Fibroblast of lung (primary cell): ENCODE measurements around the gene TMEM184A. TPM values are rescaled to one million over a fixed set of nuclear protein-coding genes. Genes with fewer than 3 reads are reported as not detected.

ENCODE experiments used
- DNase-seq, 2 donors: peaks; one replicate each; pipeline versions ENCODE4 v3.0.0 to v3.0.0-alpha.2; 2010; ENCODE audit warnings: low read depth in 2 of 2
- H2AFZ ChIP-seq: 2 replicates; pipeline ENCODE4 v1.5.1; 2012; ENCODE audit warnings: low read length, control low read depth, inconsistent platforms
- H3K27ac ChIP-seq: 2 replicates; pipeline ENCODE4 v1.5.1; 2011; ENCODE audit warnings: low read length, control low read depth; ENCODE audit not compliant: insufficient read depth
- H3K27me3 ChIP-seq: 2 replicates; pipeline ENCODE4 v1.5.1; 2011; ENCODE audit warnings: mild to moderate bottlenecking, low read length; ENCODE audit not compliant: control insufficient read depth, insufficient read depth
- H3K36me3 ChIP-seq: 2 replicates; pipeline ENCODE4 v1.5.1; 2011; ENCODE audit warnings: low read length; ENCODE audit not compliant: control insufficient read depth, insufficient read depth
- H3K4me1 ChIP-seq: 2 replicates; pipeline ENCODE4 v1.5.1; 2011; ENCODE audit warnings: low read length; ENCODE audit not compliant: control insufficient read depth, insufficient read depth; ENCODE audit errors: extremely low read depth
- H3K4me2 ChIP-seq: 2 replicates; pipeline ENCODE4 v1.5.1; 2011; ENCODE audit warnings: low read length, control low read depth; ENCODE audit not compliant: insufficient read depth; ENCODE audit errors: extremely low read depth
- H3K4me3 ChIP-seq, 4 experiments: fragments of 200-600 bp in 1 of 4; sonication (generic) in 1 of 4; replicated peaks in 1 of 4; 2 replicates each; pipeline ENCODE4 v1.5.1; 2011 to 2016; ENCODE audit warnings: low read length in 4 of 4, low read depth in 3 of 4, mild to moderate bottlenecking in 3 of 4, control low read depth in 2 of 4, inconsistent platforms in 1 of 4, mixed read lengths in 1 of 4; ENCODE audit not compliant: insufficient read depth in 1 of 4; ENCODE audit errors: control extremely low read depth in 1 of 4
- H3K79me2 ChIP-seq: 2 replicates; pipeline ENCODE4 v1.5.1; 2012; ENCODE audit warnings: mild to moderate bottlenecking, low read length, inconsistent platforms; ENCODE audit not compliant: control insufficient read depth, insufficient read depth
- H3K9ac ChIP-seq: 2 replicates; pipeline ENCODE4 v1.5.1; 2011; ENCODE audit warnings: mild to moderate bottlenecking, low read length, control low read depth; ENCODE audit not compliant: insufficient read depth
- H3K9me3 ChIP-seq: 2 replicates; pipeline ENCODE4 v1.5.1; 2012; ENCODE audit warnings: low read depth, low read length; ENCODE audit not compliant: control insufficient read depth, insufficient read depth
- H4K20me1 ChIP-seq: 2 replicates; pipeline ENCODE4 v1.5.1; 2011; ENCODE audit warnings: low read length; ENCODE audit not compliant: control insufficient read depth, insufficient read depth; ENCODE audit errors: extremely low read depth
- EZH2 ChIP-seq: IDR thresholded peaks from 2 replicates; pipeline ENCODE4 v1.5.1; 2012; ENCODE audit warnings: low read length, control low read depth, mild to moderate bottlenecking; ENCODE audit errors: missing control alignments
- polyA plus RNA-seq, 2 donors: library from polyadenylated mRNA; depleted of rRNA in 1 of 2; stranded (reverse) in 1 of 2; unstranded in 1 of 2; fragments of >200 nt; gene quantifications; 2 replicates each; pipeline ENCODE4 v1.2.1, GENCODE V29; 2011 to 2012; ENCODE audit warnings: missing spikeins in 1 of 2
- total RNA-seq: library from RNA; depleted of rRNA; stranded (reverse); fragments of >200 nt; gene quantifications from 2 replicates; pipeline ENCODE4 v1.2.1, GENCODE V29; 2014
- TF ChIP-seq, protein P1 (sequence below), 2 donors: IDR thresholded peaks in 1 of 2; conservative IDR thresholded peaks in 1 of 2; 1 replicate in 1 of 2; 2 replicates in 1 of 2; pipeline ENCODE4 v1.5.1; 2011 to 2012; ENCODE audit warnings: low read length in 2 of 2, control low read depth in 1 of 2, inconsistent platforms in 1 of 2, low read depth in 1 of 2, mild to moderate bottlenecking in 1 of 2

The TMEM184A gene
- total and polyA plus RNA-seq, 2 donors (not counting 1 experiment from before 2014, with no cell fraction given), result under 0.01 to 0.05 TPM

DNA sequence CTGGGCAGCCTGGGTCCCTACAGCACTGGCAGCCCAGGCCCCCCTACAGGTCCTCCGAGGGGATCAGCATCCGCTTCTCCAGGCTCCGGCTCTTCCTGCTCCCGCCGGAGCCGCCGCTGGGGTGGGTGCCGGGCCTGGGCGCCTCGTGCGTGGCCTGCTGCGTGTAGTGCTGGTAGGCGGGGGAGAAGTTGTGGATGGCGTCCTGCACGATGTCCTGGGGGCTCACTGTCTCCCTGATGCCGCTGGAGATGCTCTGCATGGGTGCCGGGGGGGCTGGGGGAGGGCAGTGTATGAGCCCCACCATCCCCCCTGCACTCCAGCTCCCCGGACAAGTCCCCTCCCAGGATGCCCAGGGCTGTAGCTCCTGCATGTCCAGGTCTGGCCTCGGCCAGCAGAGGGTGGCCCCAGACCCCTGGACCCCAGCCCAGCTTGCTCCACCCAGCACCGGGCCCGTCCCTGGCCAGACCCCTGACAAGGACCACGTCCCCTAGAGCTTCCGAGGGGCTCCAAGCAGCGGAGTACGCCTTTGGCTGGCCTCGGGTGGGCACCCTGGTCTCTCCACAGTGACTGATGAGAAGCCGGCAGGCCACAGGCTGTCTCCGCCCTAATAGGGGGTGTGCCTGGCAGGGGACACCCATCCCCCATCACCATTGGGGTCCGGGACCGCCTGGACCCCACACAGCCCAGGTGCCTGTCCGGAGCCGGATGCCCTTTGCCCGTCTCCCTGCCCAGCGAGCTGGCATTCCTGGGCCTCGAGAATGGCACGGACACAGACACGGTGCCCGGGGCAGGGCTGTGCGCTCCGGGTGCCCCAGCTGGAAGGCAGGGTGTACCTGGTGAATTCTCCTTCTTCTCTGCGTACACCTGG is 8.9 kb downstream of the TMEM184A start:
- no peaks in the 10 kb centered on the region for H3K4me1 ChIP-seq
- H3K4me2 ChIP-seq, result no peak overlapping the region
- H3K9me3 ChIP-seq, result no peaks in the 10 kb centered on the region
- peaks cover 2% of the 10 kb centered on the region for H3K36me3 ChIP-seq
- no peak overlapping the region for H2AFZ ChIP-seq
- no peak overlapping the region for H3K27ac ChIP-seq
- no peaks in the 10 kb centered on the region for H3K27me3 ChIP-seq
- H3K9ac ChIP-seq, result no peak overlapping the region
- no peaks in the 10 kb centered on the region for H4K20me1 ChIP-seq
- H3K4me3 ChIP-seq, result no peak overlapping the region
- TF ChIP-seq, protein P1, sequence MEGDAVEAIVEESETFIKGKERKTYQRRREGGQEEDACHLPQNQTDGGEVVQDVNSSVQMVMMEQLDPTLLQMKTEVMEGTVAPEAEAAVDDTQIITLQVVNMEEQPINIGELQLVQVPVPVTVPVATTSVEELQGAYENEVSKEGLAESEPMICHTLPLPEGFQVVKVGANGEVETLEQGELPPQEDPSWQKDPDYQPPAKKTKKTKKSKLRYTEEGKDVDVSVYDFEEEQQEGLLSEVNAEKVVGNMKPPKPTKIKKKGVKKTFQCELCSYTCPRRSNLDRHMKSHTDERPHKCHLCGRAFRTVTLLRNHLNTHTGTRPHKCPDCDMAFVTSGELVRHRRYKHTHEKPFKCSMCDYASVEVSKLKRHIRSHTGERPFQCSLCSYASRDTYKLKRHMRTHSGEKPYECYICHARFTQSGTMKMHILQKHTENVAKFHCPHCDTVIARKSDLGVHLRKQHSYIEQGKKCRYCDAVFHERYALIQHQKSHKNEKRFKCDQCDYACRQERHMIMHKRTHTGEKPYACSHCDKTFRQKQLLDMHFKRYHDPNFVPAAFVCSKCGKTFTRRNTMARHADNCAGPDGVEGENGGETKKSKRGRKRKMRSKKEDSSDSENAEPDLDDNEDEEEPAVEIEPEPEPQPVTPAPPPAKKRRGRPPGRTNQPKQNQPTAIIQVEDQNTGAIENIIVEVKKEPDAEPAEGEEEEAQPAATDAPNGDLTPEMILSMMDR (conservative IDR thresholded peaks at IDR 0.05 in 1 of 2, IDR thresholded peaks at IDR 0.05 in 1 of 2; ENCODE audit: low read depth in 1 of 2, low read length in 2 of 2), result no peak
- TF ChIP-seq EZH2, result no peak
- no peaks in the 10 kb centered on the region for H3K79me2 ChIP-seq
- no peak for DNase-seq

DNA sequence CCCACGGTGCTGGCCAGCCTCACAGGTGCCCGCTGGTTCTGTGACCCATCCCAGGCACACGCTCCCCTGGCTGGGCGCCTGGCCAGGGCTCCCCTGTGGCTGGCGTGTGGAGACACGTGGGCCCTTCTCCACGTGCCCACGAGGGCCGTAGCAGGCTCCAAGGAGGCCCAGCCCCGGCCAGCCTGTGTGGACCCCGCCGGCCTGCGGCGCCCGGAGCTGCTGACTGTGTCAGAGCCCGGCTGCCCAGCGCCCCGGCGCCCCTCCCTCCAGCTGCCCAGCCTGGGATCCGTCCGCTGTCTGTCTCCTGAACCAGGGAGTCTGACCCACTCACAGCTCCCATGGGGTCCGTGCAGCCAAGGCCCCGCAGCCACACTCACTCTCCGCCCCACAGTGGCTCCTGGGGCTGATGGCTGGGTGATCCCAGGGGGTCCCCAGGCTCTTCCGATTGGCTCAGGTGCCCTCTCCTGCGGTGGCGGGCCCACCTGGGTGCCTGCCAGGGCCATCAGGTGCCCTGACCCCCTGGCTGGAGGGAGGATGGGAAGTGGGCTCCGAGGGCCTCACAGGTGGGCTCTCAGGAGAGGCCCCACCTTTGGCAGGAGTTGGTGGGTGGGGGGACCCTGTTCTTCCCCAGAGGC is 9.6 kb downstream of the TMEM184A start:
- H4K20me1 ChIP-seq, result no peaks in the 10 kb centered on the region
- H3K79me2 ChIP-seq, result no peaks in the 10 kb centered on the region
- no peak overlapping the region for H3K4me3 ChIP-seq
- TF ChIP-seq EZH2, result no peak
- DNase-seq, result no peak
- no peak overlapping the region for H2AFZ ChIP-seq
- H3K4me2 ChIP-seq, result no peak overlapping the region
- no peak overlapping the region for H3K9ac ChIP-seq
- no peaks in the 10 kb centered on the region for H3K27me3 ChIP-seq
- H3K27ac ChIP-seq, result no peak overlapping the region
- no peaks in the 10 kb centered on the region for H3K4me1 ChIP-seq
- no peaks in the 10 kb centered on the region for H3K9me3 ChIP-seq
- peaks cover 5% of the 10 kb centered on the region for H3K36me3 ChIP-seq

DNA sequence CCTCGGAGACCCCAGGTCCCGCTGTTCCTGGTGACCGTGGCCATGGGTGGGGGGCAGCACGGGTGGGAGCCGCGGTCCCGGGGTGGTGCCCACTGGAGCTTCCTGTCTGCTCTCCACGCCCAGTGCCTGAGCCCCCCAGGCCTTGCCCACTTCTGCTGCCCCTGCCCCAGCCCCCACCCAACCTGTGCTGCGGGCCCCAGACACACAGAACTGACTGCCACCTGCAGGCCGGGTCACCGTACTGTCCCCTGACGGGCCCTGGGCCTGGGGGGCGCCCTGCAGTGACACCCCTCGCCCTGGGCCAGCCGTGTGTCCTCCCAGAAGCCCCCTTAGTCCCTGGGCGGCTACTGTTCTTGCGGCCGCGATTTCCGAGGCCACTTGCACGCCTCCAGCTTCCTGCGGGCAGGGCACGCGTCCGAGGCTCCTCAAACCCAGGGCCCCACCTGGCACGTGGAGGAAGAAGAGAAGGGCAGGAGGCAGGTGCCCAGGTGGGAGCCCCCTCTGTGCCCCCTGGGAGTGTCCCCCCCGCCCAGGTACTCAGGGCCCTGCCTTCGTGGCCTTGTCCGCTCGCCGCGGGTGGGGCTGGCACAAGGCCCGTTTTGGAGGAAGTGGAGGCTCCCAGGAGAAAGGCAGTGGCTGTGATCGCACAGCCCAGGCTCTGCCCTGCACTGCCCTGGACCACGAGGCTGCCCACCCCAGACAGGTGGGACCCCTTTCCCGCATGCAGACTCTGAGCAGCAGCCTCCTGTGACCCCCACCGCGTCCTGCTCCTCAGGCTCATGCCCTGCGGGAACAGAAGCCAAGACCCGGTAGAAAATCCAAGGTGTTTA is 10.4 kb downstream of the TMEM184A start:
- H3K27ac ChIP-seq, result no peak overlapping the region
- H3K27me3 ChIP-seq, result no peaks in the 10 kb centered on the region
- no peaks in the 10 kb centered on the region for H3K9me3 ChIP-seq
- no peaks in the 10 kb centered on the region for H3K4me1 ChIP-seq
- no peaks in the 10 kb centered on the region for H3K79me2 ChIP-seq
- no peak overlapping the region for H3K9ac ChIP-seq
- DNase-seq, result no peak
- TF ChIP-seq EZH2, result no peak
- TF ChIP-seq, protein P1 (conservative IDR thresholded peaks at IDR 0.05 in 1 of 2, IDR thresholded peaks at IDR 0.05 in 1 of 2; ENCODE audit: low read depth in 1 of 2, low read length in 2 of 2), result no peak
- no peak overlapping the region for H3K4me2 ChIP-seq
- H3K4me3 ChIP-seq, result no peak overlapping the region
- H3K36me3 ChIP-seq, result peaks cover 8% of the 10 kb centered on the region
- H4K20me1 ChIP-seq, result no peaks in the 10 kb centered on the region
- no peak overlapping the region for H2AFZ ChIP-seq
